ENCODE data around the gene LMBR1L. TPM values are rescaled to one million over a fixed set of nuclear protein-coding genes. Genes with fewer than 3 reads are reported as not detected.

The LMBR1L gene
- total and polyA plus RNA-seq, 2 of the 8 experiments (the other 6 are each of a cell fraction or from before 2014, with no cell fraction given) = 36.6 to 49.6 TPM

- TF ChIP-seq, protein P1, sequence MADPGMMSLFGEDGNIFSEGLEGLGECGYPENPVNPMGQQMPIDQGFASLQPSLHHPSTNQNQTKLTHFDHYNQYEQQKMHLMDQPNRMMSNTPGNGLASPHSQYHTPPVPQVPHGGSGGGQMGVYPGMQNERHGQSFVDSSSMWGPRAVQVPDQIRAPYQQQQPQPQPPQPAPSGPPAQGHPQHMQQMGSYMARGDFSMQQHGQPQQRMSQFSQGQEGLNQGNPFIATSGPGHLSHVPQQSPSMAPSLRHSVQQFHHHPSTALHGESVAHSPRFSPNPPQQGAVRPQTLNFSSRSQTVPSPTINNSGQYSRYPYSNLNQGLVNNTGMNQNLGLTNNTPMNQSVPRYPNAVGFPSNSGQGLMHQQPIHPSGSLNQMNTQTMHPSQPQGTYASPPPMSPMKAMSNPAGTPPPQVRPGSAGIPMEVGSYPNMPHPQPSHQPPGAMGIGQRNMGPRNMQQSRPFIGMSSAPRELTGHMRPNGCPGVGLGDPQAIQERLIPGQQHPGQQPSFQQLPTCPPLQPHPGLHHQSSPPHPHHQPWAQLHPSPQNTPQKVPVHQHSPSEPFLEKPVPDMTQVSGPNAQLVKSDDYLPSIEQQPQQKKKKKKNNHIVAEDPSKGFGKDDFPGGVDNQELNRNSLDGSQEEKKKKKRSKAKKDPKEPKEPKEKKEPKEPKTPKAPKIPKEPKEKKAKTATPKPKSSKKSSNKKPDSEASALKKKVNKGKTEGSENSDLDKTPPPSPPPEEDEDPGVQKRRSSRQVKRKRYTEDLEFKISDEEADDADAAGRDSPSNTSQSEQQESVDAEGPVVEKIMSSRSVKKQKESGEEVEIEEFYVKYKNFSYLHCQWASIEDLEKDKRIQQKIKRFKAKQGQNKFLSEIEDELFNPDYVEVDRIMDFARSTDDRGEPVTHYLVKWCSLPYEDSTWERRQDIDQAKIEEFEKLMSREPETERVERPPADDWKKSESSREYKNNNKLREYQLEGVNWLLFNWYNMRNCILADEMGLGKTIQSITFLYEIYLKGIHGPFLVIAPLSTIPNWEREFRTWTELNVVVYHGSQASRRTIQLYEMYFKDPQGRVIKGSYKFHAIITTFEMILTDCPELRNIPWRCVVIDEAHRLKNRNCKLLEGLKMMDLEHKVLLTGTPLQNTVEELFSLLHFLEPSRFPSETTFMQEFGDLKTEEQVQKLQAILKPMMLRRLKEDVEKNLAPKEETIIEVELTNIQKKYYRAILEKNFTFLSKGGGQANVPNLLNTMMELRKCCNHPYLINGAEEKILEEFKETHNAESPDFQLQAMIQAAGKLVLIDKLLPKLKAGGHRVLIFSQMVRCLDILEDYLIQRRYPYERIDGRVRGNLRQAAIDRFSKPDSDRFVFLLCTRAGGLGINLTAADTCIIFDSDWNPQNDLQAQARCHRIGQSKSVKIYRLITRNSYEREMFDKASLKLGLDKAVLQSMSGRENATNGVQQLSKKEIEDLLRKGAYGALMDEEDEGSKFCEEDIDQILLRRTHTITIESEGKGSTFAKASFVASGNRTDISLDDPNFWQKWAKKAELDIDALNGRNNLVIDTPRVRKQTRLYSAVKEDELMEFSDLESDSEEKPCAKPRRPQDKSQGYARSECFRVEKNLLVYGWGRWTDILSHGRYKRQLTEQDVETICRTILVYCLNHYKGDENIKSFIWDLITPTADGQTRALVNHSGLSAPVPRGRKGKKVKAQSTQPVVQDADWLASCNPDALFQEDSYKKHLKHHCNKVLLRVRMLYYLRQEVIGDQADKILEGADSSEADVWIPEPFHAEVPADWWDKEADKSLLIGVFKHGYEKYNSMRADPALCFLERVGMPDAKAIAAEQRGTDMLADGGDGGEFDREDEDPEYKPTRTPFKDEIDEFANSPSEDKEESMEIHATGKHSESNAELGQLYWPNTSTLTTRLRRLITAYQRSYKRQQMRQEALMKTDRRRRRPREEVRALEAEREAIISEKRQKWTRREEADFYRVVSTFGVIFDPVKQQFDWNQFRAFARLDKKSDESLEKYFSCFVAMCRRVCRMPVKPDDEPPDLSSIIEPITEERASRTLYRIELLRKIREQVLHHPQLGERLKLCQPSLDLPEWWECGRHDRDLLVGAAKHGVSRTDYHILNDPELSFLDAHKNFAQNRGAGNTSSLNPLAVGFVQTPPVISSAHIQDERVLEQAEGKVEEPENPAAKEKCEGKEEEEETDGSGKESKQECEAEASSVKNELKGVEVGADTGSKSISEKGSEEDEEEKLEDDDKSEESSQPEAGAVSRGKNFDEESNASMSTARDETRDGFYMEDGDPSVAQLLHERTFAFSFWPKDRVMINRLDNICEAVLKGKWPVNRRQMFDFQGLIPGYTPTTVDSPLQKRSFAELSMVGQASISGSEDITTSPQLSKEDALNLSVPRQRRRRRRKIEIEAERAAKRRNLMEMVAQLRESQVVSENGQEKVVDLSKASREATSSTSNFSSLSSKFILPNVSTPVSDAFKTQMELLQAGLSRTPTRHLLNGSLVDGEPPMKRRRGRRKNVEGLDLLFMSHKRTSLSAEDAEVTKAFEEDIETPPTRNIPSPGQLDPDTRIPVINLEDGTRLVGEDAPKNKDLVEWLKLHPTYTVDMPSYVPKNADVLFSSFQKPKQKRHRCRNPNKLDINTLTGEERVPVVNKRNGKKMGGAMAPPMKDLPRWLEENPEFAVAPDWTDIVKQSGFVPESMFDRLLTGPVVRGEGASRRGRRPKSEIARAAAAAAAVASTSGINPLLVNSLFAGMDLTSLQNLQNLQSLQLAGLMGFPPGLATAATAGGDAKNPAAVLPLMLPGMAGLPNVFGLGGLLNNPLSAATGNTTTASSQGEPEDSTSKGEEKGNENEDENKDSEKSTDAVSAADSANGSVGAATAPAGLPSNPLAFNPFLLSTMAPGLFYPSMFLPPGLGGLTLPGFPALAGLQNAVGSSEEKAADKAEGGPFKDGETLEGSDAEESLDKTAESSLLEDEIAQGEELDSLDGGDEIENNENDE (IDR thresholded peaks at IDR 0.05; ENCODE audit: insufficient replicate concordance, low read length) = no peak
- TF ChIP-seq JUN (IDR thresholded peaks at IDR 0.05; ENCODE audit: low read depth, low read length) (no peak), CREB1 (IDR thresholded peaks at IDR 0.05) (no peak), SP2 (IDR thresholded peaks at IDR 0.05; ENCODE audit: low read length) (no peak)
Observed at GRCh38 chr12:49147384-49147783, 36.7 kb upstream of the LMBR1L start (continued).

All from H1 (cell line).